Glutamatergic neuron (in vitro differentiated cells): ENCODE measurements around the gene RTP3. TPM values are rescaled to one million over a fixed set of nuclear protein-coding genes. Genes with fewer than 3 reads are reported as not detected.
"Not testable (repeated sequence)": the region's sequence is repeated elsewhere in the genome, so short reads cannot be mapped to it uniquely, and the experiment has no call there.

Experiments used
- DNase-seq: peaks from one replicate; pipeline ENCODE4 v3.0.0; 2022
- H3K27ac Mint-ChIP-seq: one replicate; pipeline ENCODE4 v1.8.0; 2020; ENCODE audit warnings: mild to moderate bottlenecking, mixed read lengths, inconsistent platforms; ENCODE audit not compliant: unreplicated experiment
- H3K27me3 Mint-ChIP-seq: one replicate; pipeline ENCODE4 v1.8.0; 2020; ENCODE audit warnings: mild to moderate bottlenecking, moderate library complexity, mixed read lengths, inconsistent platforms; ENCODE audit not compliant: unreplicated experiment
- H3K36me3 Mint-ChIP-seq: one replicate; pipeline ENCODE4 v1.8.0; 2020; ENCODE audit warnings: mild to moderate bottlenecking, mixed read lengths, inconsistent platforms; ENCODE audit not compliant: unreplicated experiment
- H3K4me1 Mint-ChIP-seq: one replicate; pipeline ENCODE4 v1.8.0; 2020; ENCODE audit warnings: mild to moderate bottlenecking, low read depth, mixed read lengths, inconsistent platforms; ENCODE audit not compliant: unreplicated experiment
- H3K4me3 Mint-ChIP-seq: one replicate; pipeline ENCODE4 v1.8.0; 2020; ENCODE audit warnings: mild to moderate bottlenecking, mixed read lengths, inconsistent platforms; ENCODE audit not compliant: unreplicated experiment
- H3K9me3 Mint-ChIP-seq: one replicate; pipeline ENCODE4 v1.8.0; 2020; ENCODE audit warnings: mild to moderate bottlenecking, moderate library complexity, mixed read lengths, inconsistent platforms; ENCODE audit not compliant: unreplicated experiment
- total RNA-seq: library from RNA; stranded (reverse); fragmentation: NEBNext Ultra II Directional; extraction: Animal tissue kit (Norgen Biotek cat#: 25700); gene quantifications from one replicate; pipeline ENCODE4 v1.2.1, GENCODE V29; 2021; ENCODE audit not compliant: unreplicated experiment
- TF ChIP-seq, protein P1 (sequence below): fragments of 200-600 bp; sonication (generic); IDR thresholded peaks from one replicate; pipeline ENCODE4 v1.5.0; 2021; ENCODE audit not compliant: partially characterized antibody, unreplicated experiment

The RTP3 gene
- total RNA-seq, 1 donor from 2014 or later: not detected

DNA sequence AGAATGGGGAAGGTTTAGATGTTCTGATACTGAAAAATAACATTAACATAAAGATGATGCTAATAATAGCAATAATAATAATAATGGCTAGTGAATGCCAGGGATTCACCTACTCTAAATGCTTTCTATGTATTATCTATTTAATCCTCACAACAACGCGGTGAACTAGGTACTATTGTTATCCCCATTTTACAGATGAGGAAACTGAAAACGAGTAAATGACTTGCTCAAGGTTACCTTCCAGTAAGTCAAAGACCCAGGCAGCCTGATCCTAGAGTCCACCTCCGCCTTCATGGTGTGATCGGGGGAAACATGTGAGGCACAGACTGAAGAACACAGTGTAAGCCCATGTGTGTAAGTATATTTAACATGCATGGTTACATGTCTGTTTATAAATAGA lies 38.0 kb downstream of the RTP3 start:
- no peak for DNase-seq
- no peak overlapping the region for H3K4me3 Mint-ChIP-seq
- peaks cover 3% of the 10 kb centered on the region for H3K9me3 Mint-ChIP-seq
- H3K36me3 Mint-ChIP-seq: no peaks in the 10 kb centered on the region
- no peak overlapping the region for H3K27ac Mint-ChIP-seq
- no peaks in the 10 kb centered on the region for H3K4me1 Mint-ChIP-seq
- TF ChIP-seq, protein P1, sequence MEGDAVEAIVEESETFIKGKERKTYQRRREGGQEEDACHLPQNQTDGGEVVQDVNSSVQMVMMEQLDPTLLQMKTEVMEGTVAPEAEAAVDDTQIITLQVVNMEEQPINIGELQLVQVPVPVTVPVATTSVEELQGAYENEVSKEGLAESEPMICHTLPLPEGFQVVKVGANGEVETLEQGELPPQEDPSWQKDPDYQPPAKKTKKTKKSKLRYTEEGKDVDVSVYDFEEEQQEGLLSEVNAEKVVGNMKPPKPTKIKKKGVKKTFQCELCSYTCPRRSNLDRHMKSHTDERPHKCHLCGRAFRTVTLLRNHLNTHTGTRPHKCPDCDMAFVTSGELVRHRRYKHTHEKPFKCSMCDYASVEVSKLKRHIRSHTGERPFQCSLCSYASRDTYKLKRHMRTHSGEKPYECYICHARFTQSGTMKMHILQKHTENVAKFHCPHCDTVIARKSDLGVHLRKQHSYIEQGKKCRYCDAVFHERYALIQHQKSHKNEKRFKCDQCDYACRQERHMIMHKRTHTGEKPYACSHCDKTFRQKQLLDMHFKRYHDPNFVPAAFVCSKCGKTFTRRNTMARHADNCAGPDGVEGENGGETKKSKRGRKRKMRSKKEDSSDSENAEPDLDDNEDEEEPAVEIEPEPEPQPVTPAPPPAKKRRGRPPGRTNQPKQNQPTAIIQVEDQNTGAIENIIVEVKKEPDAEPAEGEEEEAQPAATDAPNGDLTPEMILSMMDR: no peak
- H3K27me3 Mint-ChIP-seq: peaks cover 2% of the 10 kb centered on the region

DNA sequence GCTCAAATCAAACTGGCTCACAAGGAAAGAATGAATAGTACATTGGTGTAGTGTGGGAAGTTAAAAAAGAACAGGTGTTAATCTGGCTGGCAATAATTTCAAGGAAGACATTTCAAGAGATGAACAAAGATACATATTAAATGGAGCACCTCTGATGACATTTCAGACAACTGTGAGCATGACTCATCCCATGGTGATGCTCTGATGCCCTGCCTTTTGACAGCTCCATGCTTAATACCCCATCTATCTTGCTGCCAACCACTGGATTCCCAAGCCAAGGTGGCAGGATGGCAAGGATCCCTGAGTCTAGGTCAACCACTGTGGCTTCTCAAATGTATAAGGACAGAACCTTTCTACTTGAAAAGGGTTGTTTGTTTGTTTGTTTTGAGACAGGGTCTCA lies 39.0 kb downstream of the RTP3 start:
- H3K9me3 Mint-ChIP-seq: peaks cover 3% of the 10 kb centered on the region
- TF ChIP-seq, protein P1: no peak
- no peak for DNase-seq
- peaks cover 2% of the 10 kb centered on the region for H3K27me3 Mint-ChIP-seq
- no peak overlapping the region for H3K27ac Mint-ChIP-seq
- no peaks in the 10 kb centered on the region for H3K36me3 Mint-ChIP-seq
- H3K4me1 Mint-ChIP-seq: no peaks in the 10 kb centered on the region
- H3K4me3 Mint-ChIP-seq: no peak overlapping the region

DNA sequence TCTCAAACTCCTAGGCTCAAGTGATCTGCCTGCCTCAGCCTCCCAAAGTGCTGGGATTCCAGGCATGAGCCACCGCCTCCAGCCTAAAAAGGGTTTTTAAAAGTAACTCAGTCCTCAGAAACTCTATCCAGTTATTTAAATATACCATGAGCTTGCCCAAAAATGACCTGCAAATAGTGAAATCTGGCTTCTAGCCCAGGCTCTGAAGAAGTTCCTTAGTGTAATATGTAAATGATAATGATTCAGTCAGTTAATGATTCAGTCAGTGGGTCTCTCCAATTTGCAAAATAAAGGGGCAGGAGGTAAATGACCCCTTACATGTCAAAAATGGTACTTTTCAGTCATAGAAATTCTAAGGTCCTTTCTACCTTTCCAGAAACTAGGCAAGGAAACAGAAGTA lies 39.5 kb downstream of the RTP3 start:
- no peak for DNase-seq
- H3K27me3 Mint-ChIP-seq: peaks cover 2% of the 10 kb centered on the region
- H3K4me3 Mint-ChIP-seq: no peak overlapping the region
- H3K4me1 Mint-ChIP-seq: no peaks in the 10 kb centered on the region
- TF ChIP-seq, protein P1: no peak
- no peak overlapping the region for H3K27ac Mint-ChIP-seq
- H3K36me3 Mint-ChIP-seq: no peaks in the 10 kb centered on the region
- H3K9me3 Mint-ChIP-seq: peaks cover 3% of the 10 kb centered on the region

DNA sequence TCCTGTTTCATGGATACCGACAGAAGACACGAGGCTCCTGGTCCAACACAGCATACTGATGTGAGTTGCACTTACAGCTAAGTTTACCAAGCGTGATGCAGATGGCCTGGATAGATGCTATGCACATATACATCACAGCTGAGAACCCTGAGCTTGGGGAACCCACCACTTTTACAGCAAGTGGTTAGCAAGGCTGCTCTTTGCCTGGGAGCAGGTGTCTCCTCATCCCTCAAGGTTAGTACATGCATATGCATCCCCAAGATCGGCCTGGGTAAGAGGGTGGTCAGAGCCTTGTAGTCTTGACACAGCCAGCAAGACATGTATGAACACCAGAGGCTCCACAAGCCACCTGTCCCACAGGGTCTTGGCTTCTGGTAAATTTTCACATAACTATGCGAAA lies 40.0 kb downstream of the RTP3 start:
- H3K27ac Mint-ChIP-seq: no peak overlapping the region
- H3K4me3 Mint-ChIP-seq: no peak overlapping the region
- H3K4me1 Mint-ChIP-seq: no peaks in the 10 kb centered on the region
- no peak for DNase-seq
- TF ChIP-seq, protein P1: no peak
- H3K9me3 Mint-ChIP-seq: peaks cover 3% of the 10 kb centered on the region
- no peaks in the 10 kb centered on the region for H3K36me3 Mint-ChIP-seq
- peaks cover 2% of the 10 kb centered on the region for H3K27me3 Mint-ChIP-seq

DNA sequence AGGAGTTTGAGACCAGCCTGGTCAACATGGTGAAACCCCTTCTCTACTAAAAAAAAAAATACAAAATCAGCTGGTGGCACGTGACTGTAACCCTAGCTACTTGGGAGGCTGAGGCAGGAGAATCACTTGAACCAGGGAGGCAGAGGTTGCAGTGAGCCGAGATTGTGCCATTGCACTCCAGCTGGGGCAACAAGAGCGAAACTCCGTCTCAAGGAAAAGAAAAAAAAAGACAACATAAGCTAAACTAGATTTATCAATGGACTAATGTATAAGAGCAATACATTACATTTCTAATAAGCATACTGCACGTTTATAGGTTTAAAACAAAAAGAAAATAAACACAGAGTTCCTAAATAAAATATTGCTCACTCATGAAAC lies 40.6 kb downstream of the RTP3 start:
- H3K27me3 Mint-ChIP-seq, H3K4me3 Mint-ChIP-seq, H3K4me1 Mint-ChIP-seq, H3K36me3 Mint-ChIP-seq, H3K27ac Mint-ChIP-seq, DNase-seq, H3K9me3 Mint-ChIP-seq: not testable (repeated sequence)
